GM18909 (cell line): ENCODE results near the gene SUPT3H.

Source experiments
- ATAC-seq: cut with Tn5 transposase; IDR thresholded peaks from one replicate; pipeline ENCODE4 v1.9.1; 2021; ENCODE audit warnings: mild to moderate bottlenecking; ENCODE audit not compliant: unreplicated experiment, poor library complexity

SUPT3H gene

GRCh38 chr6:45377554-45378333, at the start of gene SUPT3H:
TSS of gene SUPT3H (minus strand) at chr6:45377934.
- peak; percentile 95 for ATAC-seq

GRCh38 chr6:45426251-45426650, 48.5 kb upstream of the SUPT3H start:
- no peak for ATAC-seq

GRCh38 chr6:45424451-45424861, 46.7 kb upstream of the SUPT3H start:
- no peak for ATAC-seq

GRCh38 chr6:45423824-45424450, 46.2 kb upstream of the SUPT3H start:
- ATAC-seq: no peak

GRCh38 chr6:45423111-45423823, 45.5 kb upstream of the SUPT3H start:
- no peak for ATAC-seq

GRCh38 chr6:45422503-45423110, 44.9 kb upstream of the SUPT3H start:
- ATAC-seq: no peak

GRCh38 chr6:45421709-45422502, 44.2 kb upstream of the SUPT3H start:
- no peak for ATAC-seq

GRCh38 chr6:45420909-45421708, 43.4 kb upstream of the SUPT3H start:
- ATAC-seq: no peak

- no peak for ATAC-seq
Measured at GRCh38 chr6:45420083-45420908, 42.6 kb upstream of the SUPT3H start.

GRCh38 chr6:45419571-45420082, 41.9 kb upstream of the SUPT3H start:
- no peak for ATAC-seq

- ATAC-seq: no peak
Measured at GRCh38 chr6:45417436-45417835, 39.7 kb upstream of the SUPT3H start.

GRCh38 chr6:45416700-45417099, 39.0 kb upstream of the SUPT3H start:
- no peak for ATAC-seq

- no peak for ATAC-seq
Measured at GRCh38 chr6:45415788-45416518, 38.2 kb upstream of the SUPT3H start.

- no peak for ATAC-seq
Measured at GRCh38 chr6:45415315-45415714, 37.6 kb upstream of the SUPT3H start.

- no peak for ATAC-seq
Measured at GRCh38 chr6:45411959-45412358, 34.2 kb upstream of the SUPT3H start.

GRCh38 chr6:45400021-45400420, 22.3 kb upstream of the SUPT3H start:
- ATAC-seq: no peak

- no peak for ATAC-seq
Measured at GRCh38 chr6:45398075-45398813, 20.5 kb upstream of the SUPT3H start.
